HL-60/S4 (cell line): ENCODE results near the gene NGEF.
"Not testable (repeated sequence)": the region's sequence is repeated elsewhere in the genome, so short reads cannot be mapped to it uniquely, and the experiment has no call there.

Experiments
- in situ Hi-C: fragments of 300-500 bp; cut with MboI; formaldehyde crosslinking; loops from 2 replicates; pipeline ENCODE4 v1.14.3; 2022; ENCODE audit warnings: low sequenced_read_pairs

The NGEF gene

GRCh38 chr2:232937278-232937906 is 75.7 kb downstream of the NGEF start:
- in situ Hi-C loops: no loop called here

- in situ Hi-C loops: no loop called here
These were observed 81.4 kb downstream of the NGEF start for GRCh38 chr2:232931636-232932035.

DNA sequence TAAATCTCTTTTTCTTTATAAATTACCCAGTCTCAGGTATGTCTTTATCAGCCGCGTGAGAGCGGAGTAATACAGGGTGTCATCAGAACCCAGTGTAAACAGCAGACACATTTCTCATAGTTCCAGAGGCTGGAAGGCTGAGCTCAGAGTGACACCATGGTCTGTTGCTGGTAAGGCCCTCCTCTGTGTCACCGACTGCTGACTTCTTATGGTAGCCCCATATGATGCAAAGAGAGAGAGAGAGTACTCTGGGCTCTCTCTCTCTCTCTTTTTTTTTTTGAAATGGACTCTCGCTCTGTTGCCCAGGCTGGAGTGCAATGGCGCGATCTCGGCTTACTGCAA is 83.0 kb downstream of the NGEF start:
- in situ Hi-C loops: no loop called here

- in situ Hi-C loops: no loop called here
These were observed 83.6 kb downstream of the NGEF start for GRCh38 chr2:232929303-232930058.

DNA sequence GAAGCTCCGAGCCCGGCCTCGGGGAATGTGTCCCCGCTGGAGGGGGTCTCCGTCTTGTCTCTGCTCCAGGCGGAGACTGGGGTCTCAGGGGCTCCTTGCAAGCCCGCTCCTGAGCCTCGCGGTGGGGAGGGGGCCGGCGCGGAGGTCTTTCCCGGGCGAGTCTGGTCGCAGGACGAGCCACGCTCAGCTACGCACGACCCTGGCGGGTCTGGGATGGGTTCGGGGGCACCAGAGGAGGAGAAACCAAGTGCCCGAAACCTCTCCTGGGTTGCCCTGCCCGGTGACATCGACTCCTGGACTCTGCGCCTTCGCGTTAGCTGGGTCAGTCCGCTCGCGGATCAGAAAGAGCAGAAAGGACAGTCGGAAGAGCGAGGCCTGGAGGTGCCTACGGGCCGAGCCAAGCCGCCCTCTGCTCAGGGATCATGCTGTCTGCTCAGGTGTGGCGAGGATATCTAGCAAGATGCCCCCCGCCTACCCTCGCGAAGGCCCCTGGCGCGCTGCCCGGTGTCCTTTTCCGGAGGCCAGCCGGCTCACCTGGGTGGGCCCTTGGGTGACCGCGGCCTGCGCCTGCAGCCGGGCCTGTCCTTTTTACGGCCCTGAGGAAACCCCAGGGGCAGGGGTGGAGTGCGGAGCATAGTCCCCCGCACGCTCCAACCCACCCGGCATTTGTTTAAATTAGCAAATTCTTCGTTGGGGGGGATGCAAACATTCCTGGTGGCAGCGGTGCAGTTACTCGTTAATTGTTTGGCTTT is 84.3 kb downstream of the NGEF start:
- in situ Hi-C loops: no loop called here

DNA sequence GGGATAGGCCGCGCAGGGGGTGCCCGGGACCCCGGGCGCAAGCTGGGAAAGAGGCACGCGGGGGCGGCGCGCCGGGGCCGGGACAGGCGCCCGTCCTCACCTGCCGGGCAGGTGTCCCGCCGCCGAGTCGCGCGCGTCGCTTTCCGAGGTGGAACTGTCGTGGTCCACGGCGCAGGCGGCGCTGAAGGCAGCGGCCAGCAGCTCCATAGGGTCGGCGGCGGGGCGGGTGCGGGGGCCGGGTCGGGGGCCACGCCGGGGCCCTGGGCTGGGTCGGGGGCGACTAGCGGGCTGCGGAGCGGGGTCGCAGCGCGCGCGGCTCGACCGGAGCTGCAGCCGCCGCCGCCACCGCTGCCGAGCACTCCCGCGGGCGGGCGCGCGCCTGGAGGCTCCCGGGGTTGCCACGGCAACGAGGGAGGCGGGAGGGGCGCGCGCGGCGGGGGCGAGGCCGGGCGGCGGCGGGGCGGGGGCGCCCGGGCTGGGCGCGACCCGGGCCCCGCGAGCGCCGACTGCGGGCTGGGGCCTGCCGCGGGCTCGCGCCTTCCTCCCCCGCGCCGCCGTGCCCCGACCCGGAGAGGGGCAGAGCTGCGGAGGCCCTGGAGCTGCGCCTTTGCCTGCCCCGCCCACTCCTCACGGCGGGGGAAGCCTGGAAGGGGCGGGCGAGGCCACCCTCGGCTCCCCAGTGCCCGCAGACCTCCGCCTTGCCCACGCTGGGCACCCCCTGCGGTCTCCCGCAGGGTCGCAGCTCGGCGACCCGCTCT is 85.1 kb downstream of the NGEF start:
- in situ Hi-C loops: no loop called here

DNA sequence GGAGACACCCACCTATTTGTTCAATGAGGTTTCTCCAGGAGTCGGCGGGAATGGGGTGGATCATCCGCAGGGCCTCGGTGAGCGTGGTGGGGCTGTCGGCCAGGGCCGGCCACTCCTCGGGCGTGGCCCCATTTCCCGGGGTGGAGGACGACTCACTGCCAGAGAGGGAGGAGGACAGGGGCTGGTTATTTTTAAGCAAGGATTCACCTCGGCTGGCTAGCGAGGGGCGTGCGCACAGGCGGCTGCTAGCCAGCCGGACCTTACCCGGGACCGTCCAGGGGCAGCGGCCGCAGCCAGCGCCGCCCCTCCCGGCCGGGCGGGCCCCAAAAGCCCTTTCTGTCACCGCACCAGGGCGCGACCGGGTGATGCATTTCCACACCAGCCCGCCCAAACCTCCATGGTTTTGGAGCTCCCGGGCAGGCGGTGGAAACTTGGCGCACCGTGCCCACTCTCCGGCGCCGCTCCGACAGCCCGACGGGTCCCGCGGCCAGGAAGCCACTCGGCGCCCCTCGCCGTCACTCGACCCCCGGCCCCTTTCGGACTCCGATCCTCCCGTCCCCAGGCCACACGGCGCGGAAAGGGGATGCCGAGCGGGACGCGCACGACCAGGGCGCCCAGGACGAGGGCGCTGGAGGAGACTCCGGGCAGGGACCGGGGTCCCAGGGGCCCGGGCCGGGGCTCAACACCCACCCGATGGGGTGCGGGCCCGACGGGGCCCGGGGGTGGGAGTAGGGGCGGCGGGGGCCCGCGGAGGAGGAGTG is 85.8 kb downstream of the NGEF start:
- in situ Hi-C loops: no loop called here

DNA sequence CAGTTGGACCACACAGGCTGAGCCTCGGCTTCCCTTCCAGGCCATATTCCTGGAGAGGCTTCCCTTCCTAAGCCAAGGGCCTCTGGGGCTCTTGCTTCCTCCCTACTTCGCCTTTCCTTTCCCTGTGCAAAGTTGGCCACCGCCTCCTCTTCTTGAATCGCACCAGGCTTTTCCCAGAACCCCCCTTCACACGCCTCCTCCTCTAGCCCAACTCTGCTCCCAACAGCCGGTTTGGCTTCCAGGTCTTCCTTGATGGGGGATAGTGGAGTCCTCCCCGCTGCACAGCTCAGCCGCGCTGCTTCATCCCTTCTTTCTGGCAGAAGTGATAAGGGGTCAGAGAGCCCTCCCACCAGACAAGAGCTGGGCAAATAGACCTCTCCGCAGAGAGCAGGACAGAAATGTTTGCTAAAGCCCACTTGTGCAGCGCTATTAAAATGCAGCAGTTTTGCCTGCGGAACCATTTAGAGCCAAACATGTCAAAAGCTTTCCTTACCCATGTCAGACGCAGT is 86.6 kb downstream of the NGEF start:
- in situ Hi-C loops: no loop called here

DNA sequence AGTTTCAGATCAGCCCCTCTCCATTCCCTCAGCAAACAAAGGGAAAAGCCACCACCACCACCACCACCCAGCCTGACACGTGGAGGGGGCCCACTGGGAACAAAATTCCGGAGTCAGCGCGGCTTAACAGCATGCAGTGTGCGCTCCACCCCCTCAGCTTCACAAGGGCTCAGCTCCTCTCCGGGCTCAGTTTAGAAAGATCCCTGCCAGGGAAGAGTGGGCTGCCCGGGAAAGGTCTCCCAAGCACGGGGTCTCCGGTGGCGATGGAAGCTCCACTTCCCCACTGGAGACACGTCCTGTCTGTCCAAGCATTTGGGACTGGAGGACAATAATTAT is 87.3 kb downstream of the NGEF start:
- in situ Hi-C loops: no loop called here

GRCh38 chr2:232925153-232925820 is 87.8 kb downstream of the NGEF start:
- in situ Hi-C loops: no loop called here

GRCh38 chr2:232924433-232924832 is 88.6 kb downstream of the NGEF start:
- in situ Hi-C loops: no loop called here

DNA sequence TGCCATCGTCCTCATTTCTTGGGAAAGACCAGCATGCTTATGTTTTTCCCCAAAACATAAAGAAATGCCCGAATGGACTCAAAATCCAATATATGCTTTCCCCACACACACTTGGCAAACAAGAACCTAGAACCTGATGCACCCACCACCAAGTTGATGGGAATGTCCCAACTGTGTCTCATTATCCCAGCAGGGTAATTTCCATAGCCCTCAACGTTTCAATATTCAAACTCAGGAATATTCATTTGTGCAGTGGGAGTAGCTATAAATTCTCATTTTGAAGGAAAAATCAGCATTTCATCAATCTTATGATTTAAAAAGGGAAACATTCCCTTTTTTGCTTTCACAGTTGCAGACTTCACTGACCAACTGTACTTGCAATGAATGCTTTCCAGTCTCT is 92.3 kb downstream of the NGEF start:
- in situ Hi-C loops: no loop called here

DNA sequence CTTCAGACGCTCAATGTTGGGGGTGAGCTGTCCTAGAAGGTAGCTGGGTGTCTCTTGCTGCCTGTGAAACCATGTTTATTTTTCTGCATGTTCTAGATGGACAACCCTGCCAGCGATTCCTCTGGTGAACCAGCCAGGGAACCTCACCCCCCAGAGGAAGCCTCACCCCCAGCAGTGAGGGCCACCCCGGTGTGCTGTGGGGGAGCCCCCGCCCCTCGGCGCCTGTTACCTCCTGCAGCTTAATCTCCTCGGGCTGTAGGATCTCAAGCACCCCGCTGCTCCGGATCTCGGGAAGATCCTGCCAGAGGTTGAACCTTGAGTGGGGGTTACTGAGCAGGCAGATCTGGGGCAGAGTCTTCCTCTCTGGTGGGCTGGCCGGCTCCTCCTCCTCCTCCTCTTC is 93.0 kb downstream of the NGEF start:
- in situ Hi-C loops: no loop called here

DNA sequence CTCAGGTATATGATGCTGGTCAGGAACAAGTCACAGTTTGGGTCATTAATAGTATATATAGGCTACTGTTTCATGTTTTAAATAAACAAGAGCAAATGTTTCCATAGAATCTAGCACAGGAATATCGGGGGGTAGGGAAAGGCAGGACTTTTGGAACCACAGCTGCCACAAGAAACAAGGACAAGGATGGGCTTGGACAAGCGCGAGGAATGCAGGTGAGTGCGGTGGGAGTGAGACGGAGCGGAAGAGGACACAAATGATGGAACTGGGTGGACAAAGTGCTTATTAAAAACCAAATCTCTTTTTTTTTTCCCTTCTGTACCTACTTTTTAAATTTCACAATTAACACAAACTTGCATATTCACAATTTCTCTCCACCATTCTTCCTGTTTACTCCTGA is 93.9 kb downstream of the NGEF start:
- in situ Hi-C loops: no loop called here

- in situ Hi-C loops: no loop called here
These were observed 99.2 kb downstream of the NGEF start for GRCh38 chr2:232913903-232914302.

DNA sequence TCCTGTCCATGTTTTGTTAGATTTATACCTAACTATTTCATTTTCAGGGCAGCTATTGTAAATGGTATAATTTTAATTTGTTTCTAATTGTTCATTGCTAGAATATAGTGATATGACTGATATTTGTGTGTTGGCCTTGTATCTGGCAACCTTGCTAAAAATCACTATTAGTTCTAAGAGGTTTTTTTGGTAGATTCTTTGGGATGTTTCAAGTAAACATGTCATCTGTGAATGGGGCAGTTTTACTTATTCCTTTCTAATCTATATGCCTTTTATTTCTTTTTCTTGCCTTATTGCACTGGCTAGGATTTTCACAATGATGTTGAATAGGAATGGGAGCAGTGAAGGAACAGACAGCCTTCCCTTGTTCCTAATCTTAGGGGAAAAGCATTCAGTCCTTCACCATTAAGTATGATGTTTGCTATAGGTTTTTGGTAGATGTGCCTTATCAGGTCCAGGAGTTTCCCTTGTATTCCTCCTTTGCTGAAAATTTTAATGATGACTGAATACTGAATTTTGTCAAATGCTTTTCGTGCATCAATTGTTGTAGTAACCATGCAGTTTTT is 101.3 kb downstream of the NGEF start:
- in situ Hi-C loops: no loop called here

- in situ Hi-C loops: no loop called here
These were observed 102.7 kb downstream of the NGEF start for GRCh38 chr2:232910376-232910775.

DNA sequence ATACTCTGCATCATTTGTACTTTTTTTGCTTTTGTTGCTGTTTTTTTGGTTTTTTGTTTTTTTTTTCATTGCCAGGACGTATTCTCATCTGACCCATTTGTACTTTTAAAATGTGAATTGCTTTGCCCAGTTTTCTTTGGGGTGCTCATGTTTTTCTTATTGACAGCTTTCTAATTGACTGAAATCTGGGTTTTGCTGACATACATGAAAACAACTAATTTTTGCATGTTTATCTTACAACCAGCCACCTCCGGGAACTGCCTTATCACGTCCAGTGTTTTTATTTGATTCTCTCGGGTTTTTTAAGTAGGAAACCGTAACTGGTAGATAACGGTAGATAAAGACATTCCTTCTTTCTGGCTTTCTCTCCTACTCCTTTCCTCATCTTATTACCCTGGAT is 104.4 kb downstream of the NGEF start:
- in situ Hi-C loops: no loop called here

- in situ Hi-C loops: not testable (repeated sequence)
These were observed 105.4 kb downstream of the NGEF start for GRCh38 chr2:232907718-232908085.
